HepG2 (cell line): ENCODE data around the gene KTN1. TPM values are rescaled to one million over a fixed set of nuclear protein-coding genes. Genes with fewer than 3 reads are reported as not detected.

Experiments used
- AGO2 ChIP-seq: fragments of 200-400 bp; formaldehyde crosslinking; optimal IDR thresholded peaks from 2 replicates; pipeline ENCODE3; 2017; ENCODE audit warnings: mild to moderate bottlenecking, low read depth, low read length, moderate library complexity
- ATF7-NPFF ChIP-seq: sonication (generic); formaldehyde crosslinking; IDR thresholded peaks from 2 replicates; pipeline ENCODE4 v1.8.1; 2023; ENCODE audit warnings: mild to moderate bottlenecking, low read depth, missing genetic modification reagents, moderate library complexity
- KDM5A ChIP-seq: fragments of 200-600 bp; sonication (generic); IDR thresholded peaks from 2 replicates; pipeline ENCODE4 v1.7.0; 2018; ENCODE audit warnings: antibody characterized with exemption, mild to moderate bottlenecking, low read length, borderline replicate concordance
- LCORL ChIP-seq, 2 experiments: fragments of 450-650 bp in 1 of 2; sonication (generic) in 1 of 2; formaldehyde crosslinking in 1 of 2; IDR thresholded peaks; 2 replicates each; pipeline versions ENCODE4 v1.5.0 to v1.6.1; 2017 to 2020; ENCODE audit warnings: antibody characterized with exemption in 1 of 2, missing genetic modification reagents in 1 of 2
- NFKB2 ChIP-seq: sonication (generic); formaldehyde crosslinking; IDR thresholded peaks from 2 replicates; pipeline ENCODE4 v1.4.0; 2020; ENCODE audit warnings: missing genetic modification reagents, borderline replicate concordance
- NFYB ChIP-seq: sonication (generic); formaldehyde crosslinking; IDR thresholded peaks from 2 replicates; pipeline ENCODE4 v1.4.0; 2020; ENCODE audit warnings: missing genetic modification reagents
- RAD21 ChIP-seq: fragments of 450-650 bp; formaldehyde crosslinking; IDR thresholded peaks from 2 replicates; pipeline ENCODE4 v1.5.0; 2020; ENCODE audit warnings: mild to moderate bottlenecking
- TCF7 ChIP-seq: sonication (generic); IDR thresholded peaks from 2 replicates; pipeline ENCODE4 v1.6.1; 2016; ENCODE audit warnings: antibody characterized with exemption, low read depth
- TFAP4 ChIP-seq: sonication (generic); IDR thresholded peaks from 2 replicates; pipeline ENCODE4 v1.6.1; 2016; ENCODE audit warnings: low read depth, borderline replicate concordance
- TOE1 ChIP-seq: sonication (generic); formaldehyde crosslinking; IDR thresholded peaks from 2 replicates; pipeline ENCODE4 v1.4.0; 2020; ENCODE audit warnings: mild to moderate bottlenecking, missing genetic modification reagents
- ZMYM3 ChIP-seq: sonication (generic); formaldehyde crosslinking; IDR thresholded peaks from 2 replicates; pipeline ENCODE4 v1.5.1; 2020; ENCODE audit warnings: mild to moderate bottlenecking, missing genetic modification reagents
- ZNF142 ChIP-seq: sonication (generic); formaldehyde crosslinking; IDR thresholded peaks from 2 replicates; pipeline ENCODE4 v1.4.0; 2020; ENCODE audit warnings: missing genetic modification reagents
- ZNF225 ChIP-seq: sonication (generic); formaldehyde crosslinking; IDR thresholded peaks from 2 replicates; pipeline ENCODE4 v1.4.0; 2020; ENCODE audit warnings: mild to moderate bottlenecking, missing genetic modification reagents
- ZNF230 ChIP-seq: sonication (generic); formaldehyde crosslinking; IDR thresholded peaks from 2 replicates; pipeline ENCODE4 v1.4.0; 2020; ENCODE audit warnings: mild to moderate bottlenecking, missing genetic modification reagents
- ZNF33B ChIP-seq: sonication (generic); formaldehyde crosslinking; IDR thresholded peaks from 2 replicates; pipeline ENCODE4 v1.5.1; 2020; ENCODE audit warnings: mild to moderate bottlenecking, missing genetic modification reagents
- ZNF564 ChIP-seq: sonication (generic); formaldehyde crosslinking; IDR thresholded peaks from 2 replicates; pipeline ENCODE4 v1.8.1; 2023; ENCODE audit warnings: mild to moderate bottlenecking, missing genetic modification reagents
- ZSCAN12 ChIP-seq: sonication (generic); formaldehyde crosslinking; IDR thresholded peaks from 2 replicates; pipeline ENCODE4 v1.9.0; 2021; ENCODE audit warnings: mild to moderate bottlenecking, missing genetic modification reagents
- polyA plus RNA-seq, 8 experiments: library from polyadenylated mRNA; depleted of rRNA in 3 of 8; stranded (reverse) in 7 of 8; unstranded in 1 of 8; fragments of >200 nt; fragmentation: Illumina TruSeq in 4 of 8; extraction: Trizol in 4 of 8; gene quantifications; 2 replicates each; pipeline versions ENCODE4 v1.2.1 to v1.2.3, GENCODE V29; 2011 to 2016; ENCODE audit warnings: low read depth in 4 of 8, missing spikeins in 1 of 8, mixed read lengths in 1 of 8; ENCODE audit not compliant: insufficient read depth in 1 of 8
- total RNA-seq, 5 experiments: library from RNA; depleted of rRNA; stranded (reverse); fragments of >200 nt; fragmentation: Illumina TruSeq; extraction: Trizol; gene quantifications; 2 replicates each; pipeline ENCODE4 v1.2.3, GENCODE V29; 2016; ENCODE audit warnings: low read depth in 1 of 5
- TF ChIP-seq, protein P1 (sequence below): sonication (generic); formaldehyde crosslinking; IDR thresholded peaks from 2 replicates; pipeline ENCODE4 v1.9.0; 2021; ENCODE audit warnings: missing genetic modification reagents, mild to moderate bottlenecking, borderline replicate concordance
- TF ChIP-seq, protein P2 (sequence below): sonication (generic); formaldehyde crosslinking; IDR thresholded peaks from 2 replicates; pipeline ENCODE4 v1.5.1; 2020; ENCODE audit warnings: missing genetic modification reagents, mild to moderate bottlenecking, borderline replicate concordance

Gene KTN1
- total and polyA plus RNA-seq, 2 of the 13 experiments (the other 11 are each of a cell fraction or from before 2014, with no cell fraction given): 60.6 to 169 TPM

GRCh38 chr14:55579724-55580469 is at the start of gene KTN1 (continued):
- TF ChIP-seq ZNF142 (CRISPR knock-in tag) (peak; percentile 46; the same call in 1 of the 2 replicates), ZSCAN12 (no peak; the same call in 1 of the 2 replicates), TFAP4 (peak; percentile 60; the same call in 1 of the 2 replicates), AGO2 (no peak), ZMYM3 (CRISPR knock-in tag) (0 out of 2 replicates have a peak, but pooled peaks have one; percentile 65), TCF7 (no peak), LCORL (IDR thresholded peaks at IDR 0.05) (no peak), LCORL (CRISPR knock-in tag; IDR thresholded peaks at IDR 0.05) (peak; percentile 66; the same call in 1 of the 2 replicates), ZNF230 (CRISPR knock-in tag) (no peak), NFYB (CRISPR knock-in tag) (no peak), ZNF564 (CRISPR knock-in tag) (peak; percentile 45; the same call in 1 of the 2 replicates), ZNF33B (CRISPR knock-in tag) (no peak), TOE1 (CRISPR knock-in tag) (no peak), RAD21 (peak; percentile 48), NFKB2 (CRISPR knock-in tag) (peak; percentile 78; the same call in 1 of the 2 replicates), ZNF225 (CRISPR knock-in tag) (no peak), KDM5A (no peak), ATF7-NPFF (CRISPR knock-in tag) (peak; percentile 48; the same call in 1 of the 2 replicates)
- TF ChIP-seq, protein P1, sequence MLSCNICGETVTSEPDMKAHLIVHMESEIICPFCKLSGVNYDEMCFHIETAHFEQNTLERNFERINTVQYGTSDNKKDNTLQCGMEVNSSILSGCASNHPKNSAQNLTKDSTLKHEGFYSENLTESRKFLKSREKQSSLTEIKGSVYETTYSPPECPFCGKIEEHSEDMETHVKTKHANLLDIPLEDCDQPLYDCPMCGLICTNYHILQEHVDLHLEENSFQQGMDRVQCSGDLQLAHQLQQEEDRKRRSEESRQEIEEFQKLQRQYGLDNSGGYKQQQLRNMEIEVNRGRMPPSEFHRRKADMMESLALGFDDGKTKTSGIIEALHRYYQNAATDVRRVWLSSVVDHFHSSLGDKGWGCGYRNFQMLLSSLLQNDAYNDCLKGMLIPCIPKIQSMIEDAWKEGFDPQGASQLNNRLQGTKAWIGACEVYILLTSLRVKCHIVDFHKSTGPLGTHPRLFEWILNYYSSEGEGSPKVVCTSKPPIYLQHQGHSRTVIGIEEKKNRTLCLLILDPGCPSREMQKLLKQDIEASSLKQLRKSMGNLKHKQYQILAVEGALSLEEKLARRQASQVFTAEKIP: no peak
- TF ChIP-seq, protein P2, sequence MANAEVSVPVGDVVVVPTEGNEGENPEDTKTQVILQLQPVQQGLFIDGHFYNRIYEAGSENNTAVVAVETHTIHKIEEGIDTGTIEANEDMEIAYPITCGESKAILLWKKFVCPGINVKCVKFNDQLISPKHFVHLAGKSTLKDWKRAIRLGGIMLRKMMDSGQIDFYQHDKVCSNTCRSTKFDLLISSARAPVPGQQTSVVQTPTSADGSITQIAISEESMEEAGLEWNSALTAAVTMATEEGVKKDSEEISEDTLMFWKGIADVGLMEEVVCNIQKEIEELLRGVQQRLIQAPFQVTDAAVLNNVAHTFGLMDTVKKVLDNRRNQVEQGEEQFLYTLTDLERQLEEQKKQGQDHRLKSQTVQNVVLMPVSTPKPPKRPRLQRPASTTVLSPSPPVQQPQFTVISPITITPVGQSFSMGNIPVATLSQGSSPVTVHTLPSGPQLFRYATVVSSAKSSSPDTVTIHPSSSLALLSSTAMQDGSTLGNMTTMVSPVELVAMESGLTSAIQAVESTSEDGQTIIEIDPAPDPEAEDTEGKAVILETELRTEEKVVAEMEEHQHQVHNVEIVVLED (CRISPR knock-in tag): peak; percentile 66
